ENCODE results near the gene NPC1L1. TPM values are rescaled to one million over a fixed set of nuclear protein-coding genes. Genes with fewer than 3 reads are reported as not detected.

Gene NPC1L1
- total and polyA plus RNA-seq, 5 experiments from 2014 or later: 0.13 to 0.16 TPM; not detected in 3

- no peak for ATAC-seq
- Mint-ChIP-seq H3K36me3 (peaks cover 11 to 35% (median 12%) of the 10 kb centered on the region in 3 donors), H3K4me1 (peaks cover 39 to 67% (median 63%) of the 10 kb centered on the region in 4 donors), H3K9me3 (peaks cover 0 to under 1% (median 0%) of the 10 kb centered on the region in 9 donors), H3K27me3 (no peaks in the 10 kb centered on the region), H3K27ac (peak overlapping the region; percentile 89 to 100 (median 97)), H3K4me3 (peak overlapping the region; percentile 83 to 99 (median 94))
- no peak for DNase-seq
- POLR2A ChIA-PET: interaction anchor here (0.5 to 3.7 kb wide), 9 partner anchors 9 to 397 kb away, joined by 3 to 37 read pairs (median 9); partner anchors contain the start of genes DDX56, H2AZ2, OGDH and PURB
These were observed 52.2 kb downstream of the NPC1L1 start for GRCh38 chr7:44488955-44489354.

DNA sequence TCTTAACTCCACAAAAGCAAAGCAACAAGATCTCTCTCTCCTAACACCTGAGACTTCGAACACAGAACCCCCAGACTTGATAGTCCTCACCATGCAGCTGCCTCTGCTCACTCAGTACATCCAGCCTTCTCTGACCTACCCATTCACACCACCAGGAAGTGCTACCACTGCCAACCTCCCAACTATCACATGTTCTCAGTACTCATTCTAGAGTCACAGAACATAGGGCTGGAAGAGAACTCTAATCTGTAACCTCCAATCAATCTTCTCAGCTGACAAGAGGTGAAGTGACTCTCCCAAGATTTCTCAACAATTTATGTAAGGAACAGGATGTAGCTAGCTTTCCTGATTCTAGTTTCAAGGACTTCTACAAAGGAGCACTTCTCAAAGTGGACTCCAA lies 54.4 kb downstream of the NPC1L1 start:
- H3K27ac Mint-ChIP-seq: peak overlapping the region; percentile 4 to 84 (median 34)
- peak overlapping the region in 9 of 10 donors; percentile 36 to 89 (median 70) for H3K4me3 Mint-ChIP-seq
- no peaks in the 10 kb centered on the region for H3K27me3 Mint-ChIP-seq
- ATAC-seq (no peak), DNase-seq (no peak)
- POLR2A ChIA-PET: no interaction called here
- H3K9me3 Mint-ChIP-seq: peaks cover 0 to 18% (median 11%) of the 10 kb centered on the region in 9 donors
- peaks cover 46 to 83% (median 79%) of the 10 kb centered on the region in 4 donors for H3K4me1 Mint-ChIP-seq
- H3K36me3 Mint-ChIP-seq: peaks cover 32 to 58% (median 33%) of the 10 kb centered on the region in 3 donors

- DNase-seq (no peak), ATAC-seq (no peak)
- H3K4me3 Mint-ChIP-seq: peak overlapping the region in 8 of 10 donors; percentile 4 to 89 (median 58)
- H3K9me3 Mint-ChIP-seq: peaks cover 0 to 18% (median 11%) of the 10 kb centered on the region in 9 donors
- peaks cover 32 to 65% (median 35%) of the 10 kb centered on the region in 3 donors for H3K36me3 Mint-ChIP-seq
- H3K27ac Mint-ChIP-seq: peak overlapping the region in 5 of 10 donors; percentile 25 to 70 (median 51)
- no peaks in the 10 kb centered on the region for H3K27me3 Mint-ChIP-seq
- POLR2A ChIA-PET: no interaction called here
- H3K4me1 Mint-ChIP-seq: peaks cover 46 to 81% (median 79%) of the 10 kb centered on the region in 4 donors
These were observed 55.1 kb downstream of the NPC1L1 start for GRCh38 chr7:44486001-44486400.

DNA sequence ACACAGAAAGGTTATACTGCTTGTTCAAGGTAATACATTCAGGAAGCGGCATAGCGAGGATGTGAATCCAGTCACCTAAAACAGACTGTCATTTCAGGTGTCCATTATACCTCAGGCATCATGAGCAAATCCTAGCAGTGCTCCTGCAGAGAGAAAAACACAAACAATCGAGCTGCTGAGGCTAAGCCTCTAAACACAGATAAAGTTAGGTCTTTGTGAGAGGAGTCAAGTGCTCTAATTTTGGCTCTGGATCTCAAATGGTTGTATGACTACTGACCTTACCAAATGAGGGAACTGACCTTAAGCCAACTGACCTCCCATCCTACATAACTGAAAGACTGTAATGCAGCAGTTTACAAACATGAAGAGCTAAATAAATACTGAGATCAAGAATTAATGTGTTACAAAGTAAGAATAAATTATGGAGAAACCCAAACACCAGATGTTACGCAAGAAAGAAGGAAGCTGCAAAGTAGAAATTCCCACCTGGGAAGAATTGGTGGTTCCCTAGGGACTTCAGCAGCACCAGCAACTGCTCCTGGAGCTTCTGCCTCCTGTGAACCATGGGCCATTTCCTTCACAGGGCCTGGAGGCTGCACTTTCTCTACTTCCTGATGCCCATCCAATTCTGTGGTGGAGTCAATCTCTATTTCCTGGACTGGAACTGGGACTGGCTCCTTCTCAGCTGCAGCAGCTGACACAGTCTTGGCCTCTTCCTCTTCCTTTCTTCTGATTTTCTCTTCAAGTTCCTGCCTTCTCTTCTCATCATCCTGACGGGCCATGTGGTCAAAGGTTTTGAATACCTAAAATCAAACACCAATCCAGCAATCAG lies 56.4 kb downstream of the NPC1L1 start:
- ATAC-seq (no peak), DNase-seq (no peak)
- H3K4me1 Mint-ChIP-seq: peaks cover 40 to 82% (median 76%) of the 10 kb centered on the region in 4 donors
- peak overlapping the region in 4 of 10 donors; percentile 58 to 76 (median 64) for H3K27ac Mint-ChIP-seq
- POLR2A ChIA-PET: no interaction called here
- peaks cover 32 to 76% (median 38%) of the 10 kb centered on the region in 3 donors for H3K36me3 Mint-ChIP-seq
- H3K9me3 Mint-ChIP-seq: peaks cover 0 to 18% (median 11%) of the 10 kb centered on the region in 9 donors
- H3K4me3 Mint-ChIP-seq: peak overlapping the region in 6 of 10 donors; percentile 7 to 63 (median 42)
- no peaks in the 10 kb centered on the region for H3K27me3 Mint-ChIP-seq

GRCh38 chr7:44482502-44483485 lies 58.3 kb downstream of the NPC1L1 start:
- peak overlapping the region in 4 of 10 donors; percentile 6 to 57 (median 42) for H3K27ac Mint-ChIP-seq

GRCh38 chr7:44477938-44478337 lies 63.2 kb downstream of the NPC1L1 start:
- ATAC-seq (no peak), DNase-seq (no peak)
- Mint-ChIP-seq H3K27me3 (no peaks in the 10 kb centered on the region), H3K27ac (no peak overlapping the region), H3K36me3 (peaks cover 10 to 92% (median 30%) of the 10 kb centered on the region in 3 donors), H3K4me3 (no peak overlapping the region), H3K9me3 (peaks cover 0 to 10% (median 6%) of the 10 kb centered on the region in 9 donors), H3K4me1 (peaks cover 24 to 66% (median 57%) of the 10 kb centered on the region in 4 donors)
- POLR2A ChIA-PET: interaction anchor here (0.6 to 1.3 kb wide), 2 partner anchors 12 to 46 kb away, joined by 4 to 7 read pairs; no protein-coding TSS in a partner anchor

More at GRCh38 chr7:44482502-44483485, 58.3 kb downstream of the NPC1L1 start:
- no peak for DNase-seq
- Mint-ChIP-seq H3K4me1 (peaks cover 30 to 73% (median 64%) of the 10 kb centered on the region in 4 donors), H3K4me3 (peak overlapping the region in 6 of 10 donors; percentile 12 to 58 (median 30)), H3K9me3 (peaks cover 0 to 18% (median 11%) of the 10 kb centered on the region in 9 donors), H3K27me3 (no peaks in the 10 kb centered on the region), H3K36me3 (peaks cover 32 to 85% (median 45%) of the 10 kb centered on the region in 3 donors)
- no peak for ATAC-seq
- POLR2A ChIA-PET: interaction anchor here (1.2 kb wide), 1 partner anchor 7 kb away, joined by 3 read pairs; the partner anchor contains the start of gene NUDCD3

DNA sequence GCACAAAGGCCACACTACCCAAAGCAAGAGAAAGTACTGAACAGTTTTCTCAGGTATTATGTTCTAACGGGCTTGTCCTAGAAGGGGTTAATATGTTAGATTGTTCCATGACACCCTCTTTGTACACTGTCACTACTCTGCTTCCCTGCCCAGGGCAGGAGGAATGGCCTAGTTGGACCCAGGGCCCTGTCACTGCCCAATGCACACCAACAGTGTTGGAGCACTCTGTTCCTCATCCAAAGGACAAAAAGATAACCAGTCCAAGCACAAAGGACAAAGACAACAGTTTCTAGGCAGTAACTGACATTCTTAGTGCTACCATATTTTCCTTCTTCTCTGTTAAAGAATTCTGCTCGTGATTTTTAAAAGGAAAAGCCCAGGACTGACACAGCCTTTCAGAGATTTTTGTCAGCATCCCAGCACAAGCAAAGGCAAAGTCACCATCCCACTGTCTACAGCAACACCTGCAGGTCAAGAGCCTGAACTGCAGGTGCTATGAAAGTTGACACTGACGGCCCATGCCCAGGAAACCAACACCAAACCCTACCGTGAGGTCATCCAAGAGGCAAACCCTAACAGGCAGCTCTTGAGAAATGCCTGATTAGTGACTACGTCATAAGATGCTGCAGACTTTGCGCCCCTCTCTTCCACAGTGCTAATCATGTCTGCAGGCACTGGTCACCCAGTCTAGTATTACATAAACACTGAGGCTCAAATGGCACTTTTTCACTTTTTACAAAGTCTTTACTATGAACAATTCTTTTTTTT lies 63.9 kb downstream of the NPC1L1 start:
- Mint-ChIP-seq H3K27ac (peak overlapping the region in 8 of 10 donors; percentile 24 to 85 (median 68)), H3K4me3 (peak overlapping the region in 1 of 10 donors; percentile 20), H3K4me1 (peaks cover 22 to 67% (median 57%) of the 10 kb centered on the region in 4 donors), H3K9me3 (peaks cover 0 to 3% (median 0%) of the 10 kb centered on the region in 9 donors), H3K36me3 (peaks cover 3 to 92% (median 25%) of the 10 kb centered on the region in 3 donors), H3K27me3 (no peaks in the 10 kb centered on the region)
- ATAC-seq (peak; percentile 92 to 98), DNase-seq (peak; percentile 22 to 74 (median 59))
- POLR2A ChIA-PET: interaction anchor here (0.6 to 1.3 kb wide), 2 partner anchors 13 to 45 kb away, joined by 4 to 7 read pairs; no protein-coding TSS in a partner anchor

DNA sequence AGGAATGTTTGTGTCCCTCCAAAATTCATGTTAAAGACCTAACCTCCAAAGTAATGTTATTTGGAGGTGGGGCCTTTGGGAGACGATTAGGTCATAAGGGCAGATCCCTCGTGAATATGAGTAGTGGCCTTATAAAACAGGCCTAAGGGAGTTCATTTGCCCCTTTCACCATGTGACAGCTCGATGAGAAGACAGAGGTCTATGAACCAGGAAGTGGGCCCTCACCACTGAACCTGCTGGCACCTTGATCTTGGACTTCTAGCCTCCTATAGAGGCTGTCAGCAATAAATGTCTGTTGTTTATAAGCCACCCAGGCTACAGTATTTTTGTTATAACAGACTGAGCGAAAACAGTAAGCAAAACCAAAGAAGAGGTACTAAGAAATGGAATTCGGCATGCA lies 64.8 kb downstream of the NPC1L1 start:
- H3K9me3 Mint-ChIP-seq: no peaks in the 10 kb centered on the region
- POLR2A ChIA-PET: no interaction called here
- DNase-seq: no peak
- H3K27me3 Mint-ChIP-seq: no peaks in the 10 kb centered on the region
- H3K4me3 Mint-ChIP-seq: no peak overlapping the region
- ATAC-seq: no peak
- peak overlapping the region in 2 of 10 donors; percentile 14 to 46 for H3K27ac Mint-ChIP-seq
- H3K36me3 Mint-ChIP-seq: peaks cover 0 to 92% (median 22%) of the 10 kb centered on the region in 3 donors
- peaks cover 27 to 67% (median 62%) of the 10 kb centered on the region in 4 donors for H3K4me1 Mint-ChIP-seq

DNA sequence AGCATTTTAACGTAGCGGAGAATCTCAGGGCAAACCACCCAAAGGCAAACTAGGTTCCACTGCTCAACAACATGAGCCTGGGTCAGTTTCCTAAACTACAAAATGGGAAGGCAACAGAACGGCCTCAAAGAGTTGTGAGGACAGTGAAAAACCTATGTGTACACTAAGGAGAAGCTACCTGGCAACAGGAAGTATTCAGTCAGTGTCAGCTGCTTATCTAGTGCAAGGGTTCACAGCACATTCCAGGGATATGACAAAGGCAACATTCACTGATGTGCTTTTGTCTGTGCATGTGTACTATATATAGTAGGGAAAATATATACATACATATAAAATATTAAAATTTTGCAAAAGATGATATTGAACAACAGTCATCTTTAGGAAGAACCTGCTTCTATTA lies 67.8 kb downstream of the NPC1L1 start:
- ATAC-seq: no peak
- POLR2A ChIA-PET: no interaction called here
- no peaks in the 10 kb centered on the region for H3K9me3 Mint-ChIP-seq

DNA sequence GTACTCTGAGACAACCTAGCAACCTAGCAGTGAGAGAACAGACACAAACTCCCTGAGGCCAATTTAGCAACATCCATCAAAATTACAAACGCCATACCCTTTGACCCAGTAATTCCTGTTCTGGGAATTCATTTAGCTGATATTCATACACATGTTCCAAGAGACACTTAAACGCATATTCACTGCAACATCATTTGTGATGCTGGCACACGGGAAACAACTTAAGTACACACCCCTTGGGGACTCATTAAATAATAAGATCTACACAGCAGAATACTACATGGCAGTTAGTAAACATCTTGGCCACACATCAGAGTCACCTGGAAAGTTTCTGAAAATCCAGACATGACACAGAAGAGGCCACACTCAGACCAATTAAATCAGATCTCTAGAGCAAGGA lies 68.3 kb downstream of the NPC1L1 start:
- Mint-ChIP-seq H3K4me3 (peak overlapping the region in 2 of 10 donors; percentile 2 to 18), H3K9me3 (no peaks in the 10 kb centered on the region), H3K4me1 (peaks cover 41 to 88% (median 73%) of the 10 kb centered on the region in 4 donors), H3K27me3 (no peaks in the 10 kb centered on the region), H3K27ac (peak overlapping the region in 2 of 10 donors; percentile 13 to 51), H3K36me3 (peaks cover 0 to 91% (median 16%) of the 10 kb centered on the region in 3 donors)
- DNase-seq: no peak
- ATAC-seq: no peak
- POLR2A ChIA-PET: no interaction called here

More for the DNA sequence above, 67.8 kb downstream of the NPC1L1 start:
- Mint-ChIP-seq H3K36me3 (peaks cover 0 to 91% (median 13%) of the 10 kb centered on the region in 3 donors), H3K27me3 (no peaks in the 10 kb centered on the region), H3K4me1 (peaks cover 40 to 84% (median 72%) of the 10 kb centered on the region in 4 donors), H3K27ac (peak overlapping the region in 2 of 10 donors; percentile 13 to 51), H3K4me3 (peak overlapping the region in 1 of 10 donors; percentile 2)
- no peak for DNase-seq

GRCh38 chr7:44471850-44472249 lies 69.3 kb downstream of the NPC1L1 start:
- no peak overlapping the region for H3K4me3 Mint-ChIP-seq
- no peaks in the 10 kb centered on the region for H3K9me3 Mint-ChIP-seq
- H3K36me3 Mint-ChIP-seq: peaks cover 0 to 94% (median 23%) of the 10 kb centered on the region in 3 donors
- H3K27ac Mint-ChIP-seq: peak overlapping the region in 3 of 10 donors; percentile 39 to 60 (median 46)
- ATAC-seq (no peak), DNase-seq (no peak)
- H3K27me3 Mint-ChIP-seq: no peaks in the 10 kb centered on the region
- H3K4me1 Mint-ChIP-seq: peaks cover 44 to 88% (median 77%) of the 10 kb centered on the region in 4 donors
- POLR2A ChIA-PET: no interaction called here
